ENCODE data around the gene IGSF6. TPM values are rescaled to one million over a fixed set of nuclear protein-coding genes. Genes with fewer than 3 reads are reported as not detected.

Gene IGSF6, protein sequence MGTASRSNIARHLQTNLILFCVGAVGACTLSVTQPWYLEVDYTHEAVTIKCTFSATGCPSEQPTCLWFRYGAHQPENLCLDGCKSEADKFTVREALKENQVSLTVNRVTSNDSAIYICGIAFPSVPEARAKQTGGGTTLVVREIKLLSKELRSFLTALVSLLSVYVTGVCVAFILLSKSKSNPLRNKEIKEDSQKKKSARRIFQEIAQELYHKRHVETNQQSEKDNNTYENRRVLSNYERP
- 0.36 TPM in 1 of 2 replicates, not detected in the other for total RNA-seq (2014; rRNA removed)
- not detected for Bru-seq, nascent RNA
- not detected for BruChase-seq, experiment 1, labeled RNA remaining after a 6-hour chase
- BruChase-seq, experiment 2, labeled RNA remaining after a 2-hour chase, result not detected
- long read RNA-seq, partial matches to known transcripts, result 0 of 2 reads
- long read RNA-seq, other reads (novel, unspliced or antisense), result 2 of 2 reads

DNA sequence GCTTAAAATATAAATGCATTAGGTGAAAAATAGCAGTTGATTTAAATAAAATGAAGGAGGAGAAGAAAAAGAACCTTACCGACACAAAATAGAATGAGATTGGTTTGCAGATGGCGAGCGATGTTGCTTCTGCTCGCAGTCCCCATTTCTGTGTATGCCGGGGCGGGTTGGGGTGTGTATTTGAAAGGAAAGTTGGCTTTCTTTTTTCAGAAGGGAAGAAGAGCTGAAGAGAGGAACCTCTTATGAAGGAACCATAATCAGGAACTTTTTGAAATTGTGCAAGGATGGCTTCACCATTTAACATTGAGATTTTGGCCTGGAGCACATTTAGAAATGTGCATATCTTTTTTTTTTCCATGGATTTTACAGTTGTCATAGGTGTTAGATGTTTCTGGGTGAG, at the start of gene IGSF6:
TSS of gene IGSF6 (minus strand) at position 156 of the 400 bp plus-strand sequence. CDS start at position 146, 10 bp downstream.
- TF ChIP-seq EZH2 (IDR thresholded peaks at IDR 0.05; ENCODE audit: low read length, unreplicated experiment) (no peak), EZH2phosphoT487 (IDR thresholded peaks at IDR 0.05; ENCODE audit: borderline replicate concordance, low read length) (no peak)
- TF ChIP-seq, protein P1, sequence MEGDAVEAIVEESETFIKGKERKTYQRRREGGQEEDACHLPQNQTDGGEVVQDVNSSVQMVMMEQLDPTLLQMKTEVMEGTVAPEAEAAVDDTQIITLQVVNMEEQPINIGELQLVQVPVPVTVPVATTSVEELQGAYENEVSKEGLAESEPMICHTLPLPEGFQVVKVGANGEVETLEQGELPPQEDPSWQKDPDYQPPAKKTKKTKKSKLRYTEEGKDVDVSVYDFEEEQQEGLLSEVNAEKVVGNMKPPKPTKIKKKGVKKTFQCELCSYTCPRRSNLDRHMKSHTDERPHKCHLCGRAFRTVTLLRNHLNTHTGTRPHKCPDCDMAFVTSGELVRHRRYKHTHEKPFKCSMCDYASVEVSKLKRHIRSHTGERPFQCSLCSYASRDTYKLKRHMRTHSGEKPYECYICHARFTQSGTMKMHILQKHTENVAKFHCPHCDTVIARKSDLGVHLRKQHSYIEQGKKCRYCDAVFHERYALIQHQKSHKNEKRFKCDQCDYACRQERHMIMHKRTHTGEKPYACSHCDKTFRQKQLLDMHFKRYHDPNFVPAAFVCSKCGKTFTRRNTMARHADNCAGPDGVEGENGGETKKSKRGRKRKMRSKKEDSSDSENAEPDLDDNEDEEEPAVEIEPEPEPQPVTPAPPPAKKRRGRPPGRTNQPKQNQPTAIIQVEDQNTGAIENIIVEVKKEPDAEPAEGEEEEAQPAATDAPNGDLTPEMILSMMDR (conservative IDR thresholded peaks at IDR 0.05; ENCODE audit: low read depth, low read length), result no peak

GRCh38 chr16:21701271-21701670, 48.9 kb upstream of the IGSF6 start:
- Histone ChIP-seq H3K9me2 (replicated peaks; ENCODE audit: low read length) (no peaks in the 10 kb centered on the region), H3K27ac (ENCODE audit: low read length) (no peak overlapping the region), H3K9me3 (ENCODE audit: low read length) (no peaks in the 10 kb centered on the region), H3K79me2 (ENCODE audit: low read length) (no peaks in the 10 kb centered on the region), H3K4me3 (ENCODE audit: low read length) (no peak overlapping the region), H3K36me3 (ENCODE audit: low read depth, low read length) (no peaks in the 10 kb centered on the region), H3K9ac (ENCODE audit: low read length) (no peak overlapping the region), H2AFZ (ENCODE audit: low read length) (no peak overlapping the region), H3F3A (ENCODE audit: low read length, unreplicated experiment) (no peaks in the 10 kb centered on the region), H3K4me2 (ENCODE audit: low read length) (no peak overlapping the region), H3K27me3 (ENCODE audit: low read length) (no peaks in the 10 kb centered on the region), H4K20me1 (ENCODE audit: low read length) (no peaks in the 10 kb centered on the region), H3K4me1 (ENCODE audit: insufficient read depth, low read length) (no peaks in the 10 kb centered on the region)
- ChIA-PET POLR2A (ENCODE audit: unreplicated experiment) (no interaction called here), CTCF (no interaction called here)
- TF ChIP-seq EZH2 (IDR thresholded peaks at IDR 0.05; ENCODE audit: low read length, unreplicated experiment), result no peak
- TF ChIP-seq, protein P1 (conservative IDR thresholded peaks at IDR 0.05; ENCODE audit: low read depth, low read length), result no peak
- no peak for TF ChIP-seq EZH2phosphoT487 (IDR thresholded peaks at IDR 0.05; ENCODE audit: borderline replicate concordance, low read length)
- BruUV-seq (replicated peaks), result no TSS peak
- ATAC-seq, result no peak
- DNase-seq, result no peak
- intact Hi-C loops (cut with micrococcal nuclease), result no loop called here

More for the DNA sequence above, at the start of gene IGSF6:
- Histone ChIP-seq H3K27ac (ENCODE audit: low read length) (no peak within 1 kb of the TSS), H3K4me3 (ENCODE audit: low read length) (no peak within 1 kb of the TSS), H3K4me2 (ENCODE audit: low read length) (no peak within 1 kb of the TSS), H3K27me3 (ENCODE audit: low read length) (no peaks in the 10 kb centered on the region), H3K9me2 (replicated peaks; ENCODE audit: low read length) (no peaks in the 10 kb centered on the region), H3K4me1 (ENCODE audit: insufficient read depth, low read length) (no peaks in the 10 kb centered on the region), H3K36me3 (ENCODE audit: low read depth, low read length) (no peaks in the 10 kb centered on the region; the same call in 1 of the 2 replicates), H3F3A (ENCODE audit: low read length, unreplicated experiment) (no peaks in the 10 kb centered on the region), H3K9ac (ENCODE audit: low read length) (no peak within 1 kb of the TSS), H2AFZ (ENCODE audit: low read length) (no peak within 1 kb of the TSS), H3K79me2 (ENCODE audit: low read length) (no peaks in the 10 kb centered on the region), H3K9me3 (ENCODE audit: low read length) (no peaks in the 10 kb centered on the region), H4K20me1 (ENCODE audit: low read length) (no peaks in the 10 kb centered on the region)
- ATAC-seq (no peak), DNase-seq (no peak)
- no TSS peak for BruUV-seq (replicated peaks)
- intact Hi-C loops (cut with micrococcal nuclease), result no loop called here
- ChIA-PET CTCF (no interaction called here), POLR2A (ENCODE audit: unreplicated experiment) (no interaction called here)
